ENCODE measurements around the gene RASSF3. TPM values are rescaled to one million over a fixed set of nuclear protein-coding genes. Genes with fewer than 3 reads are reported as not detected.

Gene RASSF3
- total and polyA plus RNA-seq, 2 experiments from 2014 or later, result 20.6 to 39.6 TPM

- ATAC-seq (no peak), DNase-seq (ENCODE audit: low spot score) (no peak)
These were observed 75.3 kb downstream of the RASSF3 start for GRCh38 chr12:64685605-64686004.

GRCh38 chr12:64687816-64688215, 77.5 kb downstream of the RASSF3 start:
- Histone ChIP-seq H3K36me3 (ENCODE audit: insufficient read depth) (0 out of 2 replicates have a peak, but pooled peaks cover 4% of the 10 kb centered on the region), H4K20me1 (replicated peaks; ENCODE audit: insufficient read depth) (no peaks in the 10 kb centered on the region; the same call in 1 of the 2 replicates), H3K9me2 (ENCODE audit: insufficient read depth) (no peaks in the 10 kb centered on the region), H3K4me1 (ENCODE audit: insufficient read depth) (peaks cover 41% of the 10 kb centered on the region), H2AFZ (no peak overlapping the region), H3K27ac (ENCODE audit: low read depth) (0 out of 2 replicates have a peak overlapping the region, but pooled peaks have one; percentile 30), H3K79me2 (replicated peaks; ENCODE audit: insufficient read depth) (peaks cover 31% of the 10 kb centered on the region), H3K27me3 (ENCODE audit: insufficient read depth) (no peaks in the 10 kb centered on the region), H3K4me2 (no peak overlapping the region), H3K4me3 (no peak overlapping the region), H3F3A (replicated peaks; ENCODE audit: low read depth) (no peaks in the 10 kb centered on the region)
- peaks cover 7% of the 10 kb centered on the region for H3K27me3 Mint-ChIP-seq (ENCODE audit: insufficient read depth, low read depth, poor library complexity)
- H3K4me1 Mint-ChIP-seq, result peaks cover 37% of the 10 kb centered on the region
- H3K9me3 Mint-ChIP-seq, result no peaks in the 10 kb centered on the region; the same call in 2 of the 3 replicates
- peaks cover 36% of the 10 kb centered on the region for H3K36me3 Mint-ChIP-seq (ENCODE audit: low read depth)
- TF ChIP-seq STAT1 (IDR thresholded peaks at IDR 0.05; ENCODE audit: unreplicated experiment), result no peak
- TF ChIP-seq CTCF (conservative IDR thresholded peaks at IDR 0.05; ENCODE audit: low read depth in 2 of 2), result no peak
- TF ChIP-seq EZH2 (IDR thresholded peaks at IDR 0.05; ENCODE audit: low read depth, unreplicated experiment), result no peak
- no peak for TF ChIP-seq CREB1 (CRISPR knock-in tag; IDR thresholded peaks at IDR 0.05; ENCODE audit: low read depth)
- no peak for TF ChIP-seq ZNF462 (CRISPR knock-in tag; IDR thresholded peaks at IDR 0.05)
- no peak for TF ChIP-seq ZNF114 (CRISPR knock-in tag; IDR thresholded peaks at IDR 0.05)
- ATAC-seq, result no peak
- no peak for DNase-seq (ENCODE audit: low spot score)
- H3K27ac Mint-ChIP-seq, result peak overlapping the region; percentile 37; the same call in 1 of the 2 replicates
- H3K4me3 Mint-ChIP-seq, result no peak overlapping the region

More at GRCh38 chr12:64685605-64686004, 75.3 kb downstream of the RASSF3 start:
- H2AFZ ChIP-seq, result no peak overlapping the region
- no peak overlapping the region for H3K4me3 ChIP-seq
- peaks cover 34% of the 10 kb centered on the region for H3K4me1 Mint-ChIP-seq
- no peak overlapping the region for H3K4me2 ChIP-seq
- H3K27me3 Mint-ChIP-seq (ENCODE audit: insufficient read depth, low read depth, poor library complexity), result no peaks in the 10 kb centered on the region
- peak overlapping the region; percentile 14; the same call in 1 of the 2 replicates for H3K27ac ChIP-seq (ENCODE audit: low read depth)
- H3K36me3 ChIP-seq (ENCODE audit: insufficient read depth), result 0 out of 2 replicates have a peak, but pooled peaks cover 4% of the 10 kb centered on the region
- H3K9me2 ChIP-seq (ENCODE audit: insufficient read depth), result no peaks in the 10 kb centered on the region
- no peaks in the 10 kb centered on the region for H3F3A ChIP-seq (replicated peaks; ENCODE audit: low read depth)
- H3K4me3 Mint-ChIP-seq, result no peak overlapping the region
- no peak overlapping the region for H3K27ac Mint-ChIP-seq
- TF ChIP-seq EZH2phosphoT487 (IDR thresholded peaks at IDR 0.05; ENCODE audit: unreplicated experiment), result no peak
- TF ChIP-seq ZNF331 (CRISPR knock-in tag; IDR thresholded peaks at IDR 0.05; ENCODE audit: low read depth), result no peak
- TF ChIP-seq JUNB (IDR thresholded peaks at IDR 0.05; ENCODE audit: unreplicated experiment), result no peak
- TF ChIP-seq EZH2 (IDR thresholded peaks at IDR 0.05; ENCODE audit: low read depth, unreplicated experiment), result no peak
- no peak for TF ChIP-seq CREB1 (CRISPR knock-in tag; IDR thresholded peaks at IDR 0.05; ENCODE audit: low read depth)
- no peaks in the 10 kb centered on the region; the same call in 2 of the 3 replicates for H3K9me3 Mint-ChIP-seq
- no peaks in the 10 kb centered on the region for H3K27me3 ChIP-seq (ENCODE audit: insufficient read depth)
- peaks cover 23% of the 10 kb centered on the region for H3K4me1 ChIP-seq (ENCODE audit: insufficient read depth)
- peaks cover 31% of the 10 kb centered on the region for H3K36me3 Mint-ChIP-seq (ENCODE audit: low read depth)
- peaks cover 3% of the 10 kb centered on the region; the same call in 1 of the 2 replicates for H4K20me1 ChIP-seq (replicated peaks; ENCODE audit: insufficient read depth)
- H3K79me2 ChIP-seq (replicated peaks; ENCODE audit: insufficient read depth), result peaks cover 54% of the 10 kb centered on the region
